Esophagus squamous epithelium (tissue), 5 donors: ENCODE measurements around the gene PPP1R36. TPM values are rescaled to one million over a fixed set of nuclear protein-coding genes. Genes with fewer than 3 reads are reported as not detected.

ENCODE experiments used
- DNase-seq: peaks from one replicate; lab custom pipeline; 2025; lab: John Stamatoyannopoulos, UW
- H3K27ac ChIP-seq, 4 donors: fragments of 200-600 bp; sonication (generic); one replicate each; pipeline ENCODE4 v1.5.1; 2016 to 2019; ENCODE audit warnings: mild to moderate bottlenecking in 1 of 4
- H3K27me3 ChIP-seq, 4 donors: fragments of 200-600 bp; sonication (generic); 1 replicate in 3 of 4; 2 replicates in 1 of 4; pipeline versions ENCODE4 v1.5.1 to v1.6.0; 2017 to 2021; ENCODE audit warnings: antibody characterized with exemption in 1 of 4
- H3K36me3 ChIP-seq, 3 donors: fragments of 200-600 bp; sonication (generic); one replicate each; pipeline ENCODE4 v1.5.1; 2016 to 2019
- H3K4me1 ChIP-seq, 3 donors: fragments of 200-600 bp; sonication (generic); one replicate each; pipeline ENCODE4 v1.5.1; 2017 to 2019
- H3K4me3 ChIP-seq, 4 donors: fragments of 200-600 bp; sonication (generic); 1 replicate in 3 of 4; 2 replicates in 1 of 4; pipeline ENCODE4 v1.5.1; 2016 to 2019; ENCODE audit warnings: mild to moderate bottlenecking in 2 of 4, moderate library complexity in 1 of 4
- H3K9me3 ChIP-seq, 3 donors: fragments of 200-600 bp; sonication (generic); one replicate each; pipeline ENCODE4 v1.5.1; 2016 to 2019
- POLR2A ChIP-seq, 4 donors: fragments of 450-650 bp; IDR thresholded peaks; one replicate each; pipeline ENCODE4 v1.6.1; 2017; ENCODE audit warnings: antibody characterized with exemption in 4 of 4, mild to moderate bottlenecking in 4 of 4, moderate library complexity in 3 of 4
- WGBS, 2 donors: methylation state at CpG; one replicate each; pipeline ENCODE4 v1.1.5; 2018; 5-methylcytosine and 5-hydroxymethylcytosine counted together
- intact Hi-C: fragments of 100-400 bp; cut with DNase I; formaldehyde crosslinking; loops from one replicate; pipeline ENCODE4 v1.15.0; 2022
- total RNA-seq, 4 donors: library from RNA; depleted of rRNA; stranded (reverse); fragments of >200 nt; gene quantifications; one replicate each; pipeline ENCODE4 v1.1.0, GENCODE V29; 2016
- TF ChIP-seq, protein P1 (sequence below), 6 experiments: fragments of 450-650 bp in 4 of 6; fragments of 200-600 bp in 2 of 6; sonication (generic) in 2 of 6; IDR thresholded peaks; one replicate each; pipeline ENCODE4 v1.5.1; 2016 to 2019; ENCODE audit warnings: antibody characterized with exemption in 6 of 6, mild to moderate bottlenecking in 4 of 6, moderate library complexity in 4 of 6
- donor health status: DM: yes; HTN: yes; CAD: no.

The PPP1R36 gene
- total RNA-seq, 4 donors from 2014 or later = 0.23 to 1.3 (median 1.2) TPM

DNA sequence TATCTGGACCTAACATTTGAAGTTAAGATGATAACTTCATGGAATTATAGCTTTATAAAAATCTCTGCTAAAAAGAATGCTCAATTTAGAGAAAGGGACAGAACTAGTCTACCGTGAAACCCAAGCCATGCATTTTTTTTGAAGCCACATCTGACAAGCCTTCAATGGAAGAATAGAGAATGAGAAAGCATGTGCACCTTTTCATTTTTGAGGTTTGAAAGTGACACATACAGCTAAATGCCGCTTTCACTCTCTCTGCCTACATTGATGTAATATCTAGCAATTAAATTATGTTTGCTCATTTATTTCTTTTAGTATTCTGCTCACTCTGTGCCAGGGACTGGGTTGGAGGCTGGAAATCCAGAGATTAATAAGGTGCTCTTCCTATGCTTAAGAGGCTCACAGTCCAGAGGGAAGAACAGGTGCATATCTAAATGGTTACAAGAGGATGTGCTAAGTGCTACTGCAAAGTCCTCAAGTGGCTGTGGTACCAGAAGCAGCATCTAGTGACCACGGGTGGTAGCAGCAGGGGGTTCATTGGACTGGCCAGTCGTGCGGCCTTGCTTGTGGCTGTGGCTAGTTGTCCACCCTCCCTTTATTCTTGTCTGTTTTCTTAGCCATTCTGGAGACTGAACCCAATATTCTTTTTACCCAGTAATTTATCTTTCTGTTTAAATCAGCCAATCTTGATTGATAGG, 60.4 kb downstream of the PPP1R36 start:
- intact Hi-C loops = no loop called here
- 84 to 93% methylated on average over 5 of the region's 5 CpGs for WGBS, 2 donors
- peaks cover 0 to 42% (median 7%) of the 10 kb centered on the region in 3 donors for H3K4me1 ChIP-seq

DNA sequence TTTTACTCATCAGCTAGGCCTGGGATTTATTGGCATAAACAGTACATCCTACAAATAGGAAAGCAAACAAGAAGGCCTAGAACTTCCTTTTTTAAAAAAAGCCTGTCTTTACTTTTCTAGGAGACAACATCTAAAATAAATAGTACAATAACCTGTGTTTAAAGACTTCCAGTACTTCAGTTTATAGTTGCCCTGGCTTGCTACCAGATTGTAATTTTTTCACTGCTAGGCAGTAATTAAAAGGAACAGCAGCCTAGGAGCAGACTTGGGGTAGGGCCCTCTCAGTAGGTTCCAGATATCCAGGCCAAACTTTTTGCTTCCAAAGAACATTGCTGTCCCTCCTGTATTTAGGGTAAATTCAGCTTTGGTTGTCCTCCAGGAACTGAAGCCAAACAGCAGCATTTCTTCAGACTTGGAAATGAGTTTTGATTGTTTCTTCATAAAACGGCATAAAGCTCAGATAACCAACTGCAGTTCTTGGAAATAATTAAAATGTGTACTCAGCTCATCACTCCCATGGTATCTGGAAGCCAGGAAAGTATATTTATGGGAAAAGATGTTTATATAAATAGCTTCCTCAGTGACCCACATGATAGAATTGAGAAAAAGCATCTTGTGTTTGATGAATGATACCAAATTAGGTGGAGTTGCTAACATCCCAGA, 61.7 kb downstream of the PPP1R36 start:
- peaks cover 0 to 7% (median 0%) of the 10 kb centered on the region in 4 donors for H3K27me3 ChIP-seq
- H3K4me1 ChIP-seq = peaks cover 0 to 35% (median 7%) of the 10 kb centered on the region in 3 donors
- intact Hi-C loops = no loop called here
- H3K4me3 ChIP-seq = no peak overlapping the region
- peak overlapping the region; percentile 13 to 77 (median 50) for H3K27ac ChIP-seq
- TF ChIP-seq, protein P1, sequence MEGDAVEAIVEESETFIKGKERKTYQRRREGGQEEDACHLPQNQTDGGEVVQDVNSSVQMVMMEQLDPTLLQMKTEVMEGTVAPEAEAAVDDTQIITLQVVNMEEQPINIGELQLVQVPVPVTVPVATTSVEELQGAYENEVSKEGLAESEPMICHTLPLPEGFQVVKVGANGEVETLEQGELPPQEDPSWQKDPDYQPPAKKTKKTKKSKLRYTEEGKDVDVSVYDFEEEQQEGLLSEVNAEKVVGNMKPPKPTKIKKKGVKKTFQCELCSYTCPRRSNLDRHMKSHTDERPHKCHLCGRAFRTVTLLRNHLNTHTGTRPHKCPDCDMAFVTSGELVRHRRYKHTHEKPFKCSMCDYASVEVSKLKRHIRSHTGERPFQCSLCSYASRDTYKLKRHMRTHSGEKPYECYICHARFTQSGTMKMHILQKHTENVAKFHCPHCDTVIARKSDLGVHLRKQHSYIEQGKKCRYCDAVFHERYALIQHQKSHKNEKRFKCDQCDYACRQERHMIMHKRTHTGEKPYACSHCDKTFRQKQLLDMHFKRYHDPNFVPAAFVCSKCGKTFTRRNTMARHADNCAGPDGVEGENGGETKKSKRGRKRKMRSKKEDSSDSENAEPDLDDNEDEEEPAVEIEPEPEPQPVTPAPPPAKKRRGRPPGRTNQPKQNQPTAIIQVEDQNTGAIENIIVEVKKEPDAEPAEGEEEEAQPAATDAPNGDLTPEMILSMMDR (IDR thresholded peaks at IDR 0.05) = no peak
- TF ChIP-seq POLR2A (IDR thresholded peaks at IDR 0.05) = no peak
- no peaks in the 10 kb centered on the region for H3K36me3 ChIP-seq
- no peaks in the 10 kb centered on the region for H3K9me3 ChIP-seq
- no peak for DNase-seq
- WGBS, 2 donors = 27 to 31% methylated on average over 1 of the region's 1 CpG

More for the DNA sequence above, 60.4 kb downstream of the PPP1R36 start:
- H3K27me3 ChIP-seq = peaks cover 0 to 16% (median 0%) of the 10 kb centered on the region in 4 donors
- H3K36me3 ChIP-seq = no peaks in the 10 kb centered on the region
- H3K27ac ChIP-seq = peak overlapping the region in 2 of 4 donors; percentile 73 to 77
- no peak overlapping the region for H3K4me3 ChIP-seq
- TF ChIP-seq, protein P1 (IDR thresholded peaks at IDR 0.05) = no peak
- TF ChIP-seq POLR2A (IDR thresholded peaks at IDR 0.05) = no peak
- no peaks in the 10 kb centered on the region for H3K9me3 ChIP-seq
- DNase-seq = no peak

DNA sequence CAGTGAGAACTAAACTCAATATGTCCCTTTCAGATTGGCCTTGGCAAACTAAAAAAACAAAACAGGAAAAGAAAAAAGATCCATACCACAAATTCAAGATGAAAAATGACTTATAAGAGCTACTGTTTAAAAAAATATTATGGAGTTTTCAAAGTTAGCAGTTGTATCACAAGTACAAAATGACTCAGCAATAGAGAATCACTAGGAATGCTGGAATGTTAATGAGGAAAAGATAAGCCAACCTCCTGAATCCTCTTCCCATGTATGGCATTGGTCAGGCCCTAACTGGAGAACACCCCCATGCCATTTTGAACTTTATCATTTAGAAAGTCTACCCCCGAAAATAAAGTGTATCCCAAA, 62.2 kb downstream of the PPP1R36 start:
- no peak overlapping the region for H3K4me3 ChIP-seq
- H3K27me3 ChIP-seq = peaks cover 0 to 2% (median 0%) of the 10 kb centered on the region in 4 donors
- H3K36me3 ChIP-seq = no peaks in the 10 kb centered on the region
- H3K9me3 ChIP-seq = no peaks in the 10 kb centered on the region
- peak overlapping the region; percentile 23 to 77 (median 71) for H3K27ac ChIP-seq
- no peak for DNase-seq
- intact Hi-C loops = no loop called here
- TF ChIP-seq POLR2A (IDR thresholded peaks at IDR 0.05) = no peak
- TF ChIP-seq, protein P1 (IDR thresholded peaks at IDR 0.05) = no peak
- 59 to 80% methylated on average over 1 of the region's 1 CpG for WGBS, 2 donors
- peaks cover 0 to 32% (median 7%) of the 10 kb centered on the region in 3 donors for H3K4me1 ChIP-seq

DNA sequence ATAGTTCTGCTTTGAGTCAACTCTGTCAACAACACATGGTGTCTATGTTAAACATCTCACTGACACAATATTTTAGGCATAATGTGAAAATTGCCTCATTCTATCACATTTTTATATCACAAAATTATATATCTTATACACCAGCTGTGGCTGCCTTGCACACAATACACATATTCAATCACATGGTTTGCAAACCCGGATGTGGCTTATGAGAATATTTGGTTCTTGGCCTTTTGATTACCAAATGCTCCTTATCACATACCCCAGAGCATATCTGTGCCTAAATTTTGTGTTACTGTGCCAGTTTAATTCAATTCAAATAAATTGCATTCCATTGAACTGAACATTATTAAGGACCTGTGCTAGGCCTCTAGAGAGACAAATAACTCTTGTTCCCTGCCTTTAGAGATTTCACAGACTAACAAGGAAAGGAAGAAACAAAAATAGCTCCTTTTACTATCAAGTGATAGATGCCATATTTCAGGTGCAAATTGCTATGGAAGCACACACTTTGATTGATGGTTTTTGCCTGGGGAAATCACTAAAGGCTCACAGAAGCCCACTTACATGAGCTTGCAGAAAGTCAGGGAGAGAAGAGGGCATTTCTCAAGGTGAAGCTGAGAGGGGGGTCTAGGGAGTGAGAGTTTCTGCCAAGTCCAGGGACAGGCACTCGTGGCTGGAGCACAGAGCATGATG, 63.4 kb downstream of the PPP1R36 start:
- no peaks in the 10 kb centered on the region for H3K9me3 ChIP-seq
- H3K4me3 ChIP-seq = no peak overlapping the region
- intact Hi-C loops = no loop called here
- TF ChIP-seq, protein P1 (IDR thresholded peaks at IDR 0.05) = no peak
- no peak for TF ChIP-seq POLR2A (IDR thresholded peaks at IDR 0.05)
- no peak for DNase-seq
- 55 to 89% methylated on average over 2 of the region's 2 CpGs for WGBS, 2 donors
- peaks cover 0 to 32% (median 7%) of the 10 kb centered on the region in 3 donors for H3K4me1 ChIP-seq
- H3K27me3 ChIP-seq = no peaks in the 10 kb centered on the region
- peak overlapping the region in 3 of 4 donors; percentile 69 to 77 (median 73) for H3K27ac ChIP-seq
- H3K36me3 ChIP-seq = no peaks in the 10 kb centered on the region
